Astrocyte (in vitro differentiated cells and primary cell): ENCODE measurements around the gene PARD6A.

Experiments used
- CTCF ChIP-seq: IDR thresholded peaks from 2 replicates; pipeline ENCODE4 v1.5.1; 2011; ENCODE audit warnings: low read depth, mild to moderate bottlenecking, inconsistent platforms, low read length, moderate library complexity; ENCODE audit not compliant: insufficient read depth
- EZH2 ChIP-seq: IDR thresholded peaks from 2 replicates; pipeline ENCODE4 v1.6.1; 2012; ENCODE audit warnings: mild to moderate bottlenecking, low read length, inconsistent platforms; ENCODE audit not compliant: insufficient read depth

GRCh38 chr16:67636713-67637112 lies 24.0 kb upstream of the PARD6A start:
- no peak for TF ChIP-seq CTCF
- TF ChIP-seq EZH2: no peak
